HepG2 (cell line): ENCODE data around the gene ZNF575. TPM values are rescaled to one million over a fixed set of nuclear protein-coding genes. Genes with fewer than 3 reads are reported as not detected.

Experiments
- CREB1 ChIP-seq, 2 experiments: fragments of 450-650 bp in 1 of 2; IDR thresholded peaks; 2 replicates each; pipeline ENCODE4 v1.6.1; 2016 to 2017; ENCODE audit warnings: control low read depth in 1 of 2, mild to moderate bottlenecking in 1 of 2, missing compliant biosample characterization in 1 of 2, missing genetic modification characterization in 1 of 2
- DNMT1 ChIP-seq: sonication (generic); formaldehyde crosslinking; IDR thresholded peaks from 2 replicates; pipeline ENCODE4 v1.5.1; 2020; ENCODE audit warnings: mild to moderate bottlenecking, missing genetic modification reagents
- FOXK1 ChIP-seq: sonication (generic); formaldehyde crosslinking; IDR thresholded peaks from 2 replicates; pipeline ENCODE4 v1.4.0; 2020; ENCODE audit warnings: low read depth, missing genetic modification reagents, borderline replicate concordance
- FOXO1 ChIP-seq: sonication (generic); formaldehyde crosslinking; IDR thresholded peaks from 2 replicates; pipeline ENCODE4 v1.4.0; 2020; ENCODE audit warnings: missing genetic modification reagents
- GPN1 ChIP-seq: sonication (generic); formaldehyde crosslinking; IDR thresholded peaks from 2 replicates; pipeline ENCODE4 v1.5.1; 2020; ENCODE audit warnings: missing genetic modification reagents, borderline replicate concordance
- HCFC1 ChIP-seq: fragments of 150-350 bp; IDR thresholded peaks from 2 replicates; pipeline ENCODE4 v1.6.1; 2014; ENCODE audit warnings: low read depth, low read length
- KDM5B ChIP-seq: sonication (generic); formaldehyde crosslinking; IDR thresholded peaks from 2 replicates; pipeline ENCODE4 v1.4.0; 2020; ENCODE audit warnings: missing genetic modification reagents, mild to moderate bottlenecking, borderline replicate concordance
- MLXIP ChIP-seq: sonication (generic); formaldehyde crosslinking; IDR thresholded peaks from 2 replicates; pipeline ENCODE4 v1.9.0; 2021; ENCODE audit warnings: missing genetic modification reagents, borderline replicate concordance
- MYC ChIP-seq: sonication (generic); formaldehyde crosslinking; IDR thresholded peaks from 2 replicates; pipeline ENCODE4 v1.9.0; 2021; ENCODE audit warnings: missing genetic modification reagents, borderline replicate concordance
- PAF1 ChIP-seq: IDR thresholded peaks from 2 replicates; pipeline ENCODE4 v1.6.1; 2016; ENCODE audit warnings: missing genetic modification reagents, missing compliant biosample characterization
- POLR2G ChIP-seq: fragments of 200-400 bp; formaldehyde crosslinking; IDR thresholded peaks from 2 replicates; pipeline ENCODE4 v1.6.1; 2018; ENCODE audit warnings: mild to moderate bottlenecking, low read depth, low read length, moderate library complexity
- TEF ChIP-seq: sonication (generic); formaldehyde crosslinking; IDR thresholded peaks from 2 replicates; pipeline ENCODE4 v1.5.0; 2020; ENCODE audit warnings: missing genetic modification reagents
- TGIF2 ChIP-seq: IDR thresholded peaks from 2 replicates; pipeline ENCODE4 v1.6.1; 2016; ENCODE audit warnings: control low read depth, missing compliant biosample characterization
- THAP8 ChIP-seq: sonication (generic); formaldehyde crosslinking; IDR thresholded peaks from 2 replicates; pipeline ENCODE4 v1.5.1; 2020; ENCODE audit warnings: missing genetic modification reagents, mild to moderate bottlenecking, borderline replicate concordance
- WIZ ChIP-seq: sonication (generic); formaldehyde crosslinking; IDR thresholded peaks from 2 replicates; pipeline ENCODE4 v1.5.1; 2020; ENCODE audit warnings: mild to moderate bottlenecking, missing genetic modification reagents
- ZBTB21 ChIP-seq: sonication (generic); formaldehyde crosslinking; IDR thresholded peaks from 2 replicates; pipeline ENCODE4 v1.4.0; 2020; ENCODE audit warnings: missing genetic modification reagents
- ZEB1 ChIP-seq: IDR thresholded peaks from 2 replicates; pipeline ENCODE4 v1.6.1; 2012; ENCODE audit warnings: mild to moderate bottlenecking, low read depth, inconsistent platforms; ENCODE audit not compliant: insufficient replicate concordance
- ZFY ChIP-seq: sonication (generic); formaldehyde crosslinking; IDR thresholded peaks from 2 replicates; pipeline ENCODE4 v1.4.0; 2020; ENCODE audit warnings: missing genetic modification reagents
- ZNF274 ChIP-seq: sonication (generic); formaldehyde crosslinking; IDR thresholded peaks from 2 replicates; pipeline ENCODE4 v1.5.1; 2020; ENCODE audit warnings: mild to moderate bottlenecking, missing genetic modification reagents
- ZNF292 ChIP-seq: sonication (generic); formaldehyde crosslinking; IDR thresholded peaks from 2 replicates; pipeline ENCODE4 v1.8.1; 2022; ENCODE audit warnings: mild to moderate bottlenecking, low read depth, missing genetic modification reagents, borderline replicate concordance
- ZNF33A ChIP-seq: sonication (generic); formaldehyde crosslinking; IDR thresholded peaks from 2 replicates; pipeline ENCODE4 v1.5.1; 2020; ENCODE audit warnings: missing genetic modification reagents, mild to moderate bottlenecking, moderate library complexity, borderline replicate concordance
- ZNF597 ChIP-seq: sonication (generic); formaldehyde crosslinking; IDR thresholded peaks from 2 replicates; pipeline ENCODE4 v1.5.0; 2020; ENCODE audit warnings: missing genetic modification reagents
- ZNF619 ChIP-seq: sonication (generic); formaldehyde crosslinking; IDR thresholded peaks from 2 replicates; pipeline ENCODE4 v1.4.0; 2020; ENCODE audit warnings: mild to moderate bottlenecking, missing genetic modification reagents
- ZNF792 ChIP-seq: IDR thresholded peaks from 2 replicates; pipeline ENCODE4 v1.6.1; 2016
- polyA plus RNA-seq, 8 experiments: library from polyadenylated mRNA; depleted of rRNA in 3 of 8; stranded (reverse) in 7 of 8; unstranded in 1 of 8; fragments of >200 nt; fragmentation: Illumina TruSeq in 4 of 8; extraction: Trizol in 4 of 8; gene quantifications; 2 replicates each; pipeline versions ENCODE4 v1.2.1 to v1.2.3, GENCODE V29; 2011 to 2016; ENCODE audit warnings: low read depth in 4 of 8, missing spikeins in 1 of 8, mixed read lengths in 1 of 8; ENCODE audit not compliant: insufficient read depth in 1 of 8
- total RNA-seq, 5 experiments: library from RNA; depleted of rRNA; stranded (reverse); fragments of >200 nt; fragmentation: Illumina TruSeq; extraction: Trizol; gene quantifications; 2 replicates each; pipeline ENCODE4 v1.2.3, GENCODE V29; 2016; ENCODE audit warnings: low read depth in 1 of 5

The ZNF575 gene
- total and polyA plus RNA-seq, 2 of the 13 experiments (the other 11 are each of a cell fraction or from before 2014, with no cell fraction given): 0.17 to 0.27 TPM

- 0 out of 2 replicates have a peak, but pooled peaks have one; percentile 10 for TF ChIP-seq MLXIP (CRISPR knock-in tag)
- no peak for TF ChIP-seq FOXO1 (CRISPR knock-in tag)
- TF ChIP-seq ZEB1: peak; percentile 53
- TF ChIP-seq ZNF274: 0 out of 2 replicates have a peak, but pooled peaks have one; percentile 54
- TF ChIP-seq TGIF2 (CRISPR knock-in tag): no peak; the same call in 1 of the 2 replicates
- TF ChIP-seq GPN1 (CRISPR knock-in tag): no peak
- peak; percentile 35; the same call in 1 of the 2 replicates for TF ChIP-seq CREB1 (IDR thresholded peaks at IDR 0.05)
- TF ChIP-seq CREB1 (CRISPR knock-in tag; IDR thresholded peaks at IDR 0.05): peak; percentile 30; the same call in 1 of the 2 replicates
- 0 out of 2 replicates have a peak, but pooled peaks have one; percentile 12 for TF ChIP-seq ZFY (CRISPR knock-in tag)
- TF ChIP-seq THAP8 (CRISPR knock-in tag): 0 out of 2 replicates have a peak, but pooled peaks have one; percentile 67
- TF ChIP-seq ZNF597 (CRISPR knock-in tag): no peak
- TF ChIP-seq ZNF292 (CRISPR knock-in tag): peak; percentile 14; the same call in 1 of the 2 replicates
- TF ChIP-seq ZBTB21 (CRISPR knock-in tag): 0 out of 2 replicates have a peak, but pooled peaks have one; percentile 13
- 0 out of 2 replicates have a peak, but pooled peaks have one; percentile 31 for TF ChIP-seq MYC (CRISPR knock-in tag)
- TF ChIP-seq ZNF33A (CRISPR knock-in tag): peak; percentile 45; the same call in 1 of the 2 replicates
- peak; percentile 65; the same call in 1 of the 2 replicates for TF ChIP-seq KDM5B (CRISPR knock-in tag)
- TF ChIP-seq DNMT1 (CRISPR knock-in tag): no peak
- TF ChIP-seq WIZ: no peak
- TF ChIP-seq PAF1 (CRISPR knock-in tag): no peak
- TF ChIP-seq ZNF619 (CRISPR knock-in tag): peak; percentile 17; the same call in 1 of the 2 replicates
- TF ChIP-seq POLR2G: peak; percentile 55; the same call in 1 of the 2 replicates
- 0 out of 2 replicates have a peak, but pooled peaks have one; percentile 21 for TF ChIP-seq ZNF792 (CRISPR knock-in tag)
- 0 out of 2 replicates have a peak, but pooled peaks have one; percentile 15 for TF ChIP-seq FOXK1 (CRISPR knock-in tag)
- no peak for TF ChIP-seq TEF (CRISPR knock-in tag)
- TF ChIP-seq HCFC1: no peak
Observed at GRCh38 chr19:43503501-43504425, 29.2 kb upstream of the ZNF575 start (continued).
